HG03097 (cell line): ENCODE measurements around the gene VMAC.
"Not testable (repeated sequence)": the region's sequence is repeated elsewhere in the genome, so short reads cannot be mapped to it uniquely, and the experiment has no call there.

Experiments
- ATAC-seq: cut with Tn5 transposase; IDR thresholded peaks from one replicate; pipeline ENCODE4 v1.9.1; 2021; ENCODE audit not compliant: unreplicated experiment, low FRiP score

Gene VMAC, protein sequence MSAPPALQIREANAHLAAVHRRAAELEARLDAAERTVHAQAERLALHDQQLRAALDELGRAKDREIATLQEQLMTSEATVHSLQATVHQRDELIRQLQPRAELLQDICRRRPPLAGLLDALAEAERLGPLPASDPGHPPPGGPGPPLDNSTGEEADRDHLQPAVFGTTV

DNA sequence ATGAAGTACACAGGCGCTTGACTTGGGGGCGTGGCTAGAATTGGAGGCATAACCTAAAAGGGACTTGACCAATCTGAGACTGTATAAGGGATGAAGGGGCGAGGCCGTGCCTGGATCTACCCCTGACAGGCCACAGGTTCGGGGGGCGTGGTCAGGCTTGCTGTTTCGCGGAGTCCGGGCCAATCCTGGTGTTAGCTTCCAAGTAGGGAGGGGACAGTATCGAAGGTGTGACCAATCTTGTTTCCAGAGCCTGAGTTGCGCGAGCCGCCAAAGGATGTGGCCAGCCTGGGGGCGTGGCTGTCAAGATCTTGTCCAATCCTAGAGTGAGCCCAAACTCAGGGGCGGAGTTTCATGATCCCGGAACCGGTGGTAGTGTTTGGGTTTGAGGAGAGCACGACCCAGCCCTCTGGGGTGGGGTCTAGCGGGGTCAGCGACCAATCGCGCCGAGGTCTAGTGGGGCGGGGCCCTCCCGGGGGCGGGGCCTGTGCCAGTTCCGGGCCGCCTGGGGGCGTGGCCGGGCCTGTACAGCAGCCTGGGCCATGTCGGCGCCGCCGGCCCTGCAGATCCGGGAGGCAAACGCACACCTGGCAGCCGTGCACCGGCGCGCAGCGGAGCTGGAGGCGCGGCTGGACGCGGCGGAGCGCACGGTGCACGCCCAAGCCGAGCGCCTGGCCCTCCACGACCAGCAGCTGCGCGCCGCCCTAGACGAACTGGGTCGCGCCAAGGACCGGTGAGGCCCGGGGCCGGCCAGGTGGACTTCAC is at the start of gene VMAC:
VMAC (plus strand) TSS at position 521 of the 762 bp plus-strand sequence; CDS start at position 540, 19 bp downstream.
- peak; percentile 74 for ATAC-seq

DNA sequence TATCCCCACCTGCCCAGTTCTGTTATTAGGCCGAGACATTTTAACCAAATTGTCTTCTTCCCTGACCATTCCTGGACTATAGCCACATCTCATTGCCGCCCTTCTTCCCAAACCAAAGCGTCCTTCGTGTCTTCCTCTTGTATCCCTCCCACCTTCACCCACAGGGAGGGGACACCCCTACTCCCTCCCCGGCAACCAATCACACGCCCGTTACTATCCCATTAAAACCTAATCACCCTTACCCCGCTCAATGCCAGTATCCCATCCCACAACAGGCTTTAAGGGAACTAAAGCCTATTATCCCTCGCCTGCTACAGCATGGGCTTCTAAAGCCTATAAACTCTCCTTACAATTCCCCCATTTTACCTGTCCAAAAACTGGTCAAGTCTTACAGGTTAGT is 49.5 kb upstream of the VMAC start:
- ATAC-seq = not testable (repeated sequence)

DNA sequence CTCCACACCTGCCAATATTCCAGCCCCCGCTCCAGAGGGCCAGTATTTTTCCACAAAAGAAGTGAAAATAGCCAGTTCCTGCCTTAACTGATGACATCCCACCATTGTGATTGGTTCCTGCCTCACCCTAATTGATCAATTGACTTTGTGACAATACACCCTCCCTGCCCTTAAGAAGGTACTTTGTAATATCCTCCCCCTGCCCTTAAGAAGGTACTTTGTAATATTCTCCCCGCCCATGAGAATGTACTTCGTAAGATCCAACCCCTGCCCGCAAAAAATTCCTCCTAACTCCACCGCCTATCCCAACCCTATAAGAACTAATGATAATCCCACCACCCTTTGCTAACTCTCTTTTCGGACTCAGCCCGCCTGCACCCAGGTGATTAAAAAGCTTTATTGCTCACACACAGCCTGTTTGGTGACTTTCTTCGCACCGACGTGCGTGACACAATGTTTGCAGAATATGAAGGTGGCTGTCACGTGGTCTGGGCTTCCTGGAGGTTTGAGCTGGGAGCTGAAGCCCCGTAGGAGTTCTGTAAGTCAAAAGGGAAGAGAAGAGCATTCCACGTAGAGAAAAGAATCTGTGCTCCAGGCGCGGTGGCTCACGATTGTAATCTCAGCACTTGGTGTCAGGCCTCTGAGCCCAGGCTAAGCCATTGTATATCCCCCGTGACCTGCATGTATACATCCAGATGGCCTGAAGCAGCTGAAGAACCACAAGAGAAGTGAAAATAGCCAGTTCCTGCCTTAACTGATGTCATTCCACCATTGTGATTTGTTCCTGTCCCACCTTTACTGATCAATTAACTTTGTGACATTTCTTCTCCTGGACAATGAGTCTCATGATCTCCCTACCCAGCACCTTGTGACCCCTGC is 47.2 kb upstream of the VMAC start:
- ATAC-seq = no peak

DNA sequence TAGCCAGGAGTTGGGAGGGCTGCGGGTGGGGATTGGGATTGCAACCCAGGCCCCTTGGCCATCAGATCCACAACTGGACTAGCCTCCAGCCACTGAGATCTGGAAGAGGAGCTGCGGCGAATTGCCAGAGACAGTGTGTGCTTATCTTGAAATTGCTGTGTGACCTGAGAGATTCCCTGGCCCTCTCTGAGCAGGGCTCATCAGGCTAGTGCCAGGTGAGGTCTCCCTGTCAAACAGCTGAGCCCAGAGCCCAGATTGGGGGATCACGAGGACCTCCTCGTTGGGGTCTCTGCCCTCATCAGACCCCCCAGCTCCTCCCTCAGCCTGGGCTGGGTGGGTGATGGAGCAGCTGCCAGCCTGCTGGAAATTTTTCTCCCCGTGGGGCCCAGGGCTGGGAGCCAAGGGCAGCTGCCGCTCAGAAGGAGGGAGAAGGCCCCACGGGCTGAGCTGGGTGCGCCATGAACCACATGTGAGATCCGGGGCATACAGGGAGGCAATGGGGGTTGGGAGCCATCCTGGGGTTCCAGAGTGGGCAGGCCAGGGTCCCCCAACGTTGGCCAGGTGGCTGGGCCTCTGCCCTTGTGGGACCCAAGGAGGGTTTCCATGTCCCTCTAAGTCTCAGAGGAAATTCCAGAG is 41.5 kb upstream of the VMAC start:
- ATAC-seq = no peak

DNA sequence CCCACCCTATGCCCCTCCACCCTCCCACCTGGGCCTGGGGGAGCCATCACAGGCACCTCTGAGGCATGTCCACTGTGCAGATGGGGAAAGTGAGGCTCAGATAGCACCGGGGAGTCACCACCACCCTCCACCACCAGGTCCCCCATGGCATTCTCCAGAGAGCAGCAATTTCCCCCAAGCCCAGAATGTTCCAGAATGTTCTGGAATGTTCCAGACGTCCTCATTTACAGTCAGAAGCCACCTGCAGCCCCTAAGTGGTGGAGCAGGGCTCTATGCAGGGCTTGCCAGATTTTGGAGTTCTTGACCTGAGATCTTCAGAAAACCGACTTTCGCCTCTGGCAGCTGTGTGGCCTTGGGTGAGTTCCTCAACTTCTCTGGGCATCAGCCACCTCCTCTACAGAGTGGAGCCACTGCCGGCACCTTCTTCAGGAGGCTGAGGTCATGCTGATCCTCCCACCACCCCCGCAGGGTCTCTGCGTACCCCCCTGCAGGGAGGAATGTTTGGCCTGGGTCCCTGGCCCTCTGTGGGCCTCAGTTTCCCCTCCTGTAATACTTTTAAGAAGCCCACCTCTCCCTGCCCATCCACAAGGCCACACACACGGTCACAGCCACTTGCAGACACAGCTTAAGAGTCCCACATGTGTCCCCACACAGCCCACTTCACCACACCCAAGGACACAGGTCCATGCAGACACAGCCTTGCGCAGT is 40.5 kb upstream of the VMAC start:
- ATAC-seq = no peak

DNA sequence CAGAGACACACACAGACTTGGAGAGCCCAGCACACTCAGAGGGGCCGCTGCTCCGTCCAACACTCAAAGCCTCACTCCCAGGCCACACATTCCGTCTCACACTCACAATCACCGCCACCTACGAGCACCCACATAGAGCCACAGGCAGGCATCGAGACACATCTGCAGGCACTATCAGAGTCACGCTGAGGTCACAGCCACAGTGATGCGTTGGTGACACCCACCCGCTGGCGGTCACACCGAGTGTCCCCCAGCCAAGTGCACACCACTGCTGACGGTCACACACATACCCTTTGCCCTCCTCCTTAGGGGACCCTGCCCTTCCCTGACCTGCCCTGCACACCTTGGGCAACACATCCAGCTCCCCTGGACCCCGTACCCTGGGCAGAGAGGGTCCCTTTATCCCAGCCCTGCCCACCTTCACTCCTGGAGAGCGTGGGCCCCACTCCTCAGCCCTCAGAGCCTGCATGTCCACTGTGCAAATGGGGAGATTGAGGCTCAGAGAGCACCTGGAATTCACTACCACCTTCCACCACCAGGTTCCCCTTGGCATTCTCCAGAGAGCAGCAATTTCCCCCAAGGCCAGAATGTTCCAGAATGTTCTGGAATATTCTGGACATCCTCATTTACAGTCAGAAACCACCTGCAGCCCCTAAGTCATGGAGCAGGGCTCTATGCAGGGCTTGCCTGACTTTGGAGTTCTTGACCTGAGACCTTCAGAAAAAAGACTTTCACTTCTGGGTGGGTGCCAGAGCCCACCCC is 39.8 kb upstream of the VMAC start:
- ATAC-seq = no peak

DNA sequence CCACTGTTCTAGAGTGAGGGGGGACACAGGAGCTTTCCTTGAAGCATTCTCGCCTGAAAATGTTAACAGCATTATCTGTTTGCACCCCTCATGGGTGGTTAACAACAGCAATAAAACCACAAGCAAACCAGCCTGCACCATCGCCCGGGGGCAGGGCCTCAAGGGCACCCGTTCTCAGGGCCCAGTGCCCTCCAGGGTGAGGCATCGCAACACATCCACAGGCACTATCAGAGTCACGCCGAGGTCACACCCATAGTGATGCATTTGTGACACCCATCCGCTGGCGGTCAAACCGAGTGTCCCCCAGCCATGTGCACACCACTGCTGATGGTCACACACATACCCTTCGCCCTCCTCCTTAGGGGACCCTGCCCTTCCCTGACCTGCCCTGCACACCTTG is 38.9 kb upstream of the VMAC start:
- no peak for ATAC-seq

DNA sequence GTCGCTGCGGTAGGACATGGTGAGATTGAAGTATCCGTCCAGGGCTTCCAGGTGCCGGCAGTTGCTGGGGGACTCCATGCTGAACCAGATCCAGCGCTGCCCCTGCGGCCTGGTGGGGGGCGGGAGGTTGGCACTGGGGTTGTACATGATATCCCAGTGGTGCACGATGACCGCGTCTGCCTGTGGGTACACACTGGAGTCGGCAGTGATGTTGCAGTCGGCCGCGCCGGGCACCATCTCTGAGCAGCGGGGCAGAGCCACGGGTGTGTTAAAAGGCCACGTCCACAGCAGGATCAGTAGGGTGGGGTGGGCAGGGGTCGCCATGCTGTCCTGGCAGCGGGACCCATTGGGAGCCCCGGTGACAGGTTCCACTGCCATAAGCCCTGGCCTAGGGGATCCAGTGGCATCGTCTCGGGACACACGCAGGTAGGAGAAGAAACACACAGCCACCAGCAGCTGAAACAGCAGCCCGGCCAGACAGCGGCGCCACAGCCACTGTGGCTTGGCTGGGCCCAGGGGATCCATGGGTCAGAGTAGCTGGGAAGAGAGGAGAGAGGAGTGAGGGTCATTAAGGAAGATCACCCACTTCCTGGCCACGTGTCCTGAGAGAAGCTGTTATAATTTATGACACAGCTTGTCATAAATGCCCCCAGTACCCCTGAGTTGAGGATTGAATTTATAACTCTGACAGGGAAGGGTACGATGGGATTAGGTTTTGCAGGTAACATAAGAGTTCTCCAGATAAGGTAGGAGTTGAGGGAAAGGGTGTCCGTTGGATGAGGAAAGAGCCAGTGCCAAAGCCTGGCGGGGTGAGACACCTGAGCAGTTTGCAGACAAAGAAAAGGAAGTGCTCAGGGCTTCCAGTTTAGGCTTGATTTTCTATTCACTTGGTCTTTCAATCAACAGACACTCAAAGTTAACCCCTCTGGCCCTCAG is 37.2 kb upstream of the VMAC start:
- ATAC-seq = no peak

DNA sequence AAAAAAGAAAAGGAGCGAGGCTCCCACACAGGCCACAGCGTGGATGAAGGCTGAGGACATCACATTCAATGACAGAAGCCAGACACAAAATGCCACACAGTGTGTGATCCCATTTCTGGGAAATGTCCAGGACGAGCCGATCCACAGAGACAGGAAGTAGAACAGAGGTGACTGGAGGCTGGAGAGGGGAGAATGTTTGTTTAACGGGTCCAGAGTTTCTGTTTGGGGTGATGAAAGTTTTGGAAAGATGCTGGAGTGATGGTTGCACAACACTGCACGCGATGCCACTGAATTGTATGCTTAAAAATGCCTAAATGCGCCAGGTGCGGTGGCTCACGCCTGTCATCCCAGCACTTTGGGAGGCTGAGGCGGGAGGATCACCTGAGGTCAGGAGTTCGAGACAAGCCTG is 33.7 kb upstream of the VMAC start:
- ATAC-seq = no peak

DNA sequence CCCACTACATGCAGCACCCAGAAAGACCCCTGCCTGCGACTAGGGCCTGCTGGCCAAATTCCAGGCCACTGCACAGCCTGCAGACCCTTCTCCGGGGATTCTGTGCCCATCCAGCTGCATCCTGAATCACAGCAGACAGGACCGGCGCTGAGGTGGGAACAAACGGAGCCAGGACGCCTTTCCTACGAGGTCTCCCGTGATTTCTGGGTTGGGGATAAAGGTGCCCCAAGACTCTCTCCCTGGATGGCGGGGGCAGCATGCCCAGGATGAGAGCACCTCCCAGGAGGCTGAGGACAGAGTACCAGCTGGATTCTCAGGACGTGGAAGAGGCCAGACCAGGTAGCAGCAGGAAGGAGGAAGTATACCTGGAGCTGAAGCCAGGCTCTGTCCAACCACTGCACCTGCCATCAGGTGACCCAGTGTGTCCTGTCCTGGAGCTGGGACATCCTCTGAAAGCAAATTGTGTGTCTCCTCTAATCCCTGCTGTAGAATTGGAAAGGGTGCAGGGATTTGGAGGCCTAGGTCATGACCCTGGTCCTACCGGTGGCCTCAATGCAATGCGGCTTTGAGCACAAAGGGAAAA is 31.0 kb upstream of the VMAC start:
- no peak for ATAC-seq

DNA sequence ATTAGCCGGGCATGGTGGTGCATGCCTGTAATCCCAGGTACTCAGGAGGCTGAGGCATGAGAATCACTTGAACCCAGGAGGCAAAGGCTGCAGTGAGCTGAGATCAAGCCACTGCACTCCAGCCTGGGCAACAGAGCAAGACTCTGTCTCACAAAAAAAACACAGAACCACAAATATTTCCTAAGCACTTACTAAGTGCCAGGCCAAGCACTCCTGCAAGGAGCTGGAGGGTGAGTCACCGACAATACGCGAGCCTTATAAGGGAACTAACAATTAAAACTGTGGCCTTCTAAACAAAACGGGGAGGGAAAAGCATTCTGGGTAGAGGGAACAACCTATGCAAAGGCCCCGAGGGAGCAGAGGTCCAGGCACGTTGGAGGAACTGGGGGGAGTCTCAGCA is 30.2 kb upstream of the VMAC start:
- ATAC-seq = not testable (repeated sequence)

DNA sequence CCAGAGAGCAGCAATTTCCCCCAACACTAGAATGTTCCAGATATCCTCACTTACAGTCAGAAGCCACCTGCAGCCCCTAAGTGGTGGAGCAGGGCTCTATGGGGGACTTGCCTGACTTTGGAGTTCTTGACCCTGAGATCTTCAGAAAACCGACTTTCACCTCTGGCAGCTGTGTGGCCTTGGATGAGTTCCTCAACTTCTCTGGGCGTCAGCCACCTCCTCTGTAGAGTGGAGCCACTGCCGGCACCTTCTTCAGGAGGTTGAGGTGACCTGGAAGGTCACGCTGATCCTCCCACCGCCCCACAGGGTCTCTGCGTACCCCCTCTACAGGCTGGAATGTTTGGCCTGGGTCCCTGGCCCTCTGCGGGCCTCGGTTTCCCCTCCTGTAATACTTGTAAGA is 27.2 kb upstream of the VMAC start:
- ATAC-seq = no peak

DNA sequence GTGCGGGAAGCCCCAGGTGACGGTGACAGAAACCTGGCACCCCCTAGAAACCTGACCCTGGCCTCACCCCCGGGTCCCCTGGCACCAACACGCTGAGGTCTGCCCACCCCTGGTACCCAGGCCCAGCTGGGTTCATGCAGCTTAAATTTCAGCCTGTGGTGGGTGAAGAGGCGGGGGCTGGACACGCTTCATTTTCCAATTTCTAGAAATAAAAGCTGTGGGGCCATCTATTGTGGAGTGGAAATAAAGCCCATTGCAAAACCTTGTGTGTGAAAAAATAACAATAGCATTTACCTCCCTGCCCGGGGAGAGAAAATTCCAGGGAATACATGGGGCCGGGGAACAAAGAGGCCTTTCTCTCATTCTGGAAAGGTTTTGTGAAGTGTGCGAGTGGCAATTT is 26.8 kb upstream of the VMAC start:
- ATAC-seq = no peak

DNA sequence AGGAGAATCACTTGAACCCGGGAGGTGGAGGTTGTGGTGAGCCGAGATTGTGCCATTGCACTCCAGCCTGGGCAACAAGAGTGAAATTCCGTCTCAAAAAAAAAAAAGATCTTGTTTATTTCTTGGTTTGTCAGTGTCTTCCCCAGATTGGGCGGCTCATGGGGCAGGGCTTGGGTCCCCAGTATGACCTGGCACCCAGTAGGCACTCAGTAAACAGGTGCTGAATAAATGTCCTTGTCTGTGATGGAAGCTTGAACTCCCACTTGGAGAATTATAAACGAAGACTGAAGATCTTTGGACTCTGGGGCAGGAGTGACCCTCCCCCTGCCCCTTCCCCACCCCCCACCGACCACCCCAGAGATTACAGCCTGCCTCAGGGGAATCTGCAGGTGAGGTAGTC is 24.5 kb upstream of the VMAC start:
- ATAC-seq = no peak

DNA sequence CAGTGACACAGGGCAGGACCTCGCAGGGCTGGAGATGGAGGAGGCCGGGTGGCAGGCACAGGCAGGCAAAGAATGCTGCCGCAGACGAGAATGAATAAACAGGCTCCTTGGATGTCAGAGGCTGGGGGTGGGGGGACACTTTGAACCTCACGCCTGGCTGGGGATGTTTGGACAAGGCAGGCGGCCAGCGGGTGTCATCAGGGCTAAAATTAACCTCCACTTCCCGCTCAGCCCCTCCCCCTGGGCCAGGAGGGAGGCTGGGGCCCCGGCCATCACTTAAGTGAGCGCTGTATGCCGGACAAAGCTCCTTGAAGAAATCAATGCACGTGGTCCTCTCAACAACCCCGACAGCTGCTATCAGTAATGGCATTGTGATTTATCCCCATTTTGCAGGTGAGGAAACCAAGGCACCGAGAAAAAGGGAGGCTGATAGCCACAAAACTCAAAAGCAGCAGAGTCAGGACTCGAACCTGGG is 24.0 kb upstream of the VMAC start:
- no peak for ATAC-seq

DNA sequence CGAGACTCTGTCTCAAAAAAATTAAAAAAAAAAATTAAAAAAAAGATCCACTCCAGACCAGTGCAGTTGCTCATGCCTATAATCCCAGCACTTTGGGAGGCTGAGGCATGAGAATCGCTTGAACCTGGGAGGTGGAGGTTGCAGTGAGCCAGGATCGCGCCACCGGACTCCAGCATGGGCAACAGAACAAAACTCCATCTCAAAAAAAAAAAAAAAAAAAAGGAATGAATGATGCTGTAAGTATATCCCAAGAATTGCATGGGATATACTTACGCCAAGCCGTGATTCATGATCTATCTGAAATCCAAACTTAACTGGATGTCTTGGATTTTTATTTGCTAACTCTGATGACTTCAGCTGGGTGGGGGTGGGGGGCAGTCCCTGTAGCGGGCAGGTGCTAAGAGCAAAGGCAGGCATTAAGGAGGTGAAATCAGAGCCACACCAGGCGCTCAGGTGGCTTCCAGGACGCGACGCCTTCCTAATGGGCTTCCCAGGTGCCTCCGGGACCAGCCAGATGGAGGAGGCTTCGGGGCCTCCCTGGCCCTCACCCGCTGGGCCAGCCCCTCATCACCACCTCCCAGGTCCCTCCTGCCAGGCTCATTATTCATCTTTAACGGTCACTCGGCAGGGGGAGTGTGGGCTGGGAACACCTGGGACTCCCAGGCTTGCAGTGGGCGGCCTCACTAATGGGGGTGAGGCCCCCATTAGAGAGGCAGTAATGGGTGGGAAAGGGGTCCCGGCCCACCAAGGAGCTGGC is 23.0 kb upstream of the VMAC start:
- ATAC-seq = no peak

DNA sequence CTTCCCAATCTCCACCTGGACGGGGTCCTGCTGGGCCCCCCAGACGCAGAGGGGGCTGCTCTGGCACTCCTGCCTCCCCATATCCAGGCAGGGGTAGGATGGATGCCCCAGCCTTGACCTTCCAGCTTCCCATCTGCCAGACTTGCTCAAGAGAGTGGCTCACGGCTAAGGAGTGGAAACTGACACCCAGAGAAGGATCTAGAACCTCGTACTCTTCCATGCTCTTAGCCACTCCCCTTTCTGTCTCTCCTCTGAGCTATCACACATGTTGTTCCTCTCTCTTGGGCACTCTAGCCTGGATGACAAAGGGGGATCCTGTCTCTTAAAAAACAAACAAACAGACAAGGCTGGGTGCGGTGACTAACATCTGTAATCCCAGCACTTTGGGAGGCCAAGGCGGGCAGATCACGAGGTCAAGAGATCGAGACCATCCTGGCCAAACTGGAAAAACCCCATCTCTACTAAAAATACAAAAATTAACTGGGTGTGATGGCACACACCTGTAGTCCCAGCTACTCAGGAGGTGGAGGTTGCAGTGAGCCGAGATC is 22.2 kb upstream of the VMAC start:
- no peak for ATAC-seq
